ENCODE measurements around the gene TAPT1. TPM values are rescaled to one million over a fixed set of nuclear protein-coding genes. Genes with fewer than 3 reads are reported as not detected.

Gene TAPT1
- total RNA-seq, 2 experiments from 2014 or later, result 32.6 to 34.4 TPM

DNA sequence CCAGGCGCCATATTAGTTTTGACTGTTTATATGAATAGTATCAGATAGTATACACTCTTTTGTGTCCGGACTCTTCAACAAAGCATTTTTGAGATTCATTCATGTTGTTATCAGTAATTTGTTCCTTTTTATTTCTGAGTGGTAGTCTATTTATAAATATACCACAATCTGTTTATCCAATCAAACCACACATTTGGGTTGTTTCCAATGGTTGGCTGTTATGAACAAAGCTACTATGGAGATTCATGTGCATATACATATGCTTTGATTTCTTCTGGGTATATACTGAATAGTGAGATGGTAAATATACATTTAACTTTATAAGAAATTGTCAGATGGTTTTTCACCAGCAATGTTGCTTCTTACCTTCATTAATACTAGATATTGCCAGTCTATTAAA, 36.8 kb upstream of the TAPT1 start:
- CTCF ChIA-PET, result interaction anchor here (1.0 to 5.9 kb wide), 6 partner anchors 13 to 458 kb away, joined by 3 to 56 read pairs (median 10); no protein-coding TSS in a partner anchor
- Mint-ChIP-seq H3K27ac (no peak overlapping the region), H3K4me1 (peaks cover 27% of the 10 kb centered on the region), H3K4me3 (no peak overlapping the region), H3K27me3 (no peaks in the 10 kb centered on the region), H3K36me3 (ENCODE audit: low read depth) (peaks cover 1% of the 10 kb centered on the region), H3K9me3 (ENCODE audit: low read depth) (no peaks in the 10 kb centered on the region)
- intact Hi-C loops (cut with DNase I, micrococcal nuclease), result loop anchor here in 1 of 2 experiments (5.0 to 10.0 kb wide), 2 partner anchors 36 to 378 kb away; partner anchors contain the start of gene TAPT1
- ATAC-seq, result no peak
- DNase-seq, result no peak
- POLR2A ChIA-PET, result no interaction called here

DNA sequence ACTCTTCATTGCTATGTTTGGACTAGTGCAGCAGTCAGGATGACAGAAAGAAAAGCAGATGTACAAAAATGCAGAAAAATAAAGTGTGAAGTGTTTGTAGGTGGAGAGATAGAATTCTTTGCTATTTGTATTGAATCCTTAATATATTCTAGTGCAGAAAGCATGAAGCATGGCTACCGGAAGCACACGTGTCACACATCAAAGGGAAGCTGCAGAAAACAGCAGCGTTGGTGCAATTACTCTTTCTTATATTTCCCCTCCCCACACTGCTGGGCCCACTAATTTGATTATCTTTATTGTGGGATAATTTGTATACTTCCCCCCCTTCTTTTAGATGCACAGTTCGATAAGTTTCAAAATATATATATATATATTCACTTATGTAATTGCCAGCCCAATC, 35.9 kb upstream of the TAPT1 start:
- intact Hi-C loops (cut with DNase I, micrococcal nuclease), result loop anchor here in 1 of 2 experiments (5.0 to 10.0 kb wide), 2 partner anchors 35 to 377 kb away; partner anchors contain the start of gene TAPT1

DNA sequence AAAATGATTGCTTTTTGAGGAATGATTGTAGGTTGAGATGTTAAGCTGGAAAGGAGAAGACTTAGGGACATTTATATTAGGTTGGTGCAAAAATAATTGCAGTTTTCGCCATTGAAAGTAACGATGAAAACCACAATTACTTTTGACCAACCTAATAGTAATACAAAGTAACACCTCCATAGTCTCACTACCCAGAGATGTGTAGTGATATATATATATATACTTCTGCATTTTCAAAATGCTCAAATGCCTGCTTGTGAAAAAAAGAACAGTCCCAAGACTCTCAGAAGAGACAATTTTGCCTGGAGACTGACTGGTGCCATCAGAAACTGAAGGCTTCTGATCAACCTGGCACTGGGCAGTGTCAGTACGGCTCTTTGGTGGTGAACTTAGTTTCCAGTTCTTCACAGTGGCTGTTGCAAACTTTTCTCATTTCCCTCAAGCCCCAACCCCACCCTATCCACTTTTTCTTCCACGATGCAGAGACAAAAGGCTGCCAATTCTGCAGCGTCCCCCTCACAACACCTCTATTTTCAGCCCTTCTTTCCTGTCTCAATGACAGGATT, 35.1 kb upstream of the TAPT1 start:
- CTCF ChIA-PET, result no interaction called here
- no peak overlapping the region for H3K4me3 Mint-ChIP-seq
- POLR2A ChIA-PET, result no interaction called here

More for the DNA sequence above, 35.9 kb upstream of the TAPT1 start:
- Mint-ChIP-seq H3K27ac (no peak overlapping the region), H3K27me3 (no peaks in the 10 kb centered on the region), H3K4me1 (peaks cover 27% of the 10 kb centered on the region), H3K9me3 (ENCODE audit: low read depth) (no peaks in the 10 kb centered on the region), H3K36me3 (ENCODE audit: low read depth) (peaks cover 7% of the 10 kb centered on the region), H3K4me3 (no peak overlapping the region)
- POLR2A ChIA-PET, result no interaction called here
- CTCF ChIA-PET, result interaction anchor here (0.6 to 5.9 kb wide), 3 partner anchors 13 to 260 kb away, joined by 3 to 56 read pairs (median 3); no protein-coding TSS in a partner anchor
- DNase-seq (no peak), ATAC-seq (no peak)

DNA sequence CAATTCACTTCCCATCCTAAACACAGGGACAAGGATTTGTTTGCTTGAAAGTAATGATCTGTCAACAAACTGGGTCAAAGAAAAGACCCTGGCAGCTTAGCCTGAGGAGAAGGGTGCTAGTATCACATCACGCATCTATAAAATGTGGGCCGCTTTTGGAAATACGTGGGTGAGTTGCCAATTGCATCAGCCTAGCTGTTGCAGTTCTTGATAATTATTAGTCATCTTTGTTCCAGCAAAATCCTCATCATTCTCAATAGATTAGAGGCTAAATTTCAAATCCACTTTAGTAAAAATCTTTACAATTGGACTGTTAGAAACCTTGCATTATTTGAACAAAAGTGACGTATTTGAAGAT, 33.6 kb upstream of the TAPT1 start:
- intact Hi-C loops (cut with DNase I, micrococcal nuclease), result loop anchor here (1.0 to 10.0 kb wide), 3 partner anchors 33 to 375 kb away; partner anchors contain the start of gene TAPT1 (in 1 of the 2)
- ATAC-seq, result peak; percentile 81
- no peak overlapping the region for H3K4me3 Mint-ChIP-seq
- DNase-seq, result peak; percentile 64
- ChIA-PET CTCF (interaction anchor here (1.2 to 1.4 kb wide), 4 partner anchors 32 to 232 kb away, joined by 3 to 5 read pairs (median 4); no protein-coding TSS in a partner anchor), POLR2A (no interaction called here)
- H3K36me3 Mint-ChIP-seq (ENCODE audit: low read depth), result peaks cover 17% of the 10 kb centered on the region
- peaks cover 27% of the 10 kb centered on the region for H3K4me1 Mint-ChIP-seq
- peak overlapping the region; percentile 77 for H3K27ac Mint-ChIP-seq
- H3K9me3 Mint-ChIP-seq (ENCODE audit: low read depth), result no peaks in the 10 kb centered on the region
- no peaks in the 10 kb centered on the region for H3K27me3 Mint-ChIP-seq

More for the DNA sequence above, 35.1 kb upstream of the TAPT1 start:
- H3K36me3 Mint-ChIP-seq (ENCODE audit: low read depth), result peaks cover 10% of the 10 kb centered on the region
- H3K9me3 Mint-ChIP-seq (ENCODE audit: low read depth), result no peaks in the 10 kb centered on the region
- ATAC-seq (no peak), DNase-seq (no peak)
- intact Hi-C loops (cut with DNase I, micrococcal nuclease), result loop anchor here in 1 of 2 experiments (5.0 to 10.0 kb wide), 2 partner anchors 34 to 377 kb away; partner anchors contain the start of gene TAPT1
- H3K4me1 Mint-ChIP-seq, result peaks cover 27% of the 10 kb centered on the region
- peak overlapping the region; percentile 68 for H3K27ac Mint-ChIP-seq
- H3K27me3 Mint-ChIP-seq, result no peaks in the 10 kb centered on the region

DNA sequence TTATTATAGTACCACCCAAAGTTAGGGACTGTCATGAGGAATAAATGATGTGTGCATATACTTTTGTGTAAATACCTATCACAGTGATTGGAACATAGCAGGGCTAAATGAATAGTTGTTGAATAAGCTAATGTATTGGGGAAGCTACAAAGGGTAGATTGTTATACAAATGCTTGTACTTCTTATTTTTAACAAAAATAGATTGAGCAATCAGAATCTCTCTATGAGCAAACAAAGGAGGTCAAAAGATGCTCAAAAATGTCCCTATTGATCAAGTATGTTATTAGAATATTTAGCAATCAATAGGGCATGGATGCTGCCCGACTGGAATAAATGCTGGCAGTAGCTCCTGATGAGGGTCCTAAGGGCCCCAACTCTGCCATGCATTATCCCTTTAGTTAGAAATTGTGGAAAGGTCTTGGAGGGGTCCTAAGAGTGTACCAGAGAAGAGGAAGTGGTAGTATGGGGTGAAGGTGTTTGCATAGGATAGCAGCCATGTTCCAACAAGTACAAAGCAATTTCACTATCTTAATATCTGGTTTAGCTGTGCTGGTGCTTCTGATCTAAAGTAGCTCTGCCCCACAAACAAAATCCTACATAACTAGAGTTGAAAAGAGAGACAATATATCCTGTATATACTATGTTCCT, 33.1 kb upstream of the TAPT1 start:
- Mint-ChIP-seq H3K4me3 (no peak overlapping the region), H3K4me1 (peaks cover 27% of the 10 kb centered on the region), H3K27me3 (no peaks in the 10 kb centered on the region), H3K36me3 (ENCODE audit: low read depth) (peaks cover 17% of the 10 kb centered on the region), H3K27ac (peak overlapping the region; percentile 77), H3K9me3 (ENCODE audit: low read depth) (no peaks in the 10 kb centered on the region)
- intact Hi-C loops (cut with DNase I, micrococcal nuclease), result no loop called here
- peak; percentile 64 for ATAC-seq
- no peak for DNase-seq
- CTCF ChIA-PET, result interaction anchor here (1.0 to 1.4 kb wide), 5 partner anchors 11 to 231 kb away, joined by 3 to 5 read pairs (median 4); no protein-coding TSS in a partner anchor
- POLR2A ChIA-PET, result no interaction called here

DNA sequence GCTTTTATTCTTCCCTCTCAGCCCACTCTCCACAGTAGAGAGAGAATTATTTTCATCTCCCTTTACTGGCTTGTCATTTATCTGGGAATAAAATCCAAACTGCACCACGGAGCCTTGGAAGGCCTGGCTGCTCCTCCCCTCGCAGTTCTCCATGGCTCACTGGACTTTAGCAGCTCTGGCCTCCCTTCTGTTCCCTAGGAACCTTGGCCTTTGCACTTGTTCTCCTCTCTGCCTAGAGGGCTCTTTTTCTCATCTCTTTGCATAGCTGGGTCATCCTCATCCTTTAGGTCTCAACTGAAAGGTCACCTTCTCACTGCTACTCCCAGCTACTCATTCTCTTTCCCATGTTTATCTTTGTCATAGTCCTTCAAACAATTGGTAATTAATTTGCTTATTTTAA, 31.3 kb upstream of the TAPT1 start:
- no peak for ATAC-seq
- H3K9me3 Mint-ChIP-seq (ENCODE audit: low read depth), result no peaks in the 10 kb centered on the region

DNA sequence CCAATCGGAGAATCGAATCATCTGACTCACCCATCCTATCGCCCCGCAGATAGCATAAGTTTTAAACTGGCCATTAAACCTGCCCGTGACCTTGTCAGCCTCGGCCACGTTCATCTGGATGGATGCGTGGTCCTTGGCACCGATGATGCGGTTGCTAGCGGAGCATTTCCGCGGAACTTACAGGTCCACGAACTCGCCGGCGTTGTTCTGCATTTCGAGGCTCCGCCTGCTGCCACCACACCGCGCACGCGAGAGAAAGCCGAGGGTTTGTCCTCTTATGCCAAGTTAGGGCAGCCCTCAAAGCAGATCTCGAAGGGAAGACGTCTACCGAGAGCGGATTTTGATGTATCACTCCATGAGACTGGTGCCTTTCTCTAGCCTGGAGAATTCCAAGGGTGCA, 30.1 kb upstream of the TAPT1 start:
- H3K27ac Mint-ChIP-seq, result no peak overlapping the region
- ATAC-seq, result no peak
- H3K27me3 Mint-ChIP-seq, result no peaks in the 10 kb centered on the region
- DNase-seq, result no peak
- peaks cover 27% of the 10 kb centered on the region for H3K36me3 Mint-ChIP-seq (ENCODE audit: low read depth)
- H3K9me3 Mint-ChIP-seq (ENCODE audit: low read depth), result no peaks in the 10 kb centered on the region
- POLR2A ChIA-PET, result no interaction called here
- CTCF ChIA-PET, result no interaction called here
- intact Hi-C loops (cut with DNase I, micrococcal nuclease), result no loop called here
- H3K4me3 Mint-ChIP-seq, result no peak overlapping the region
- peaks cover 25% of the 10 kb centered on the region for H3K4me1 Mint-ChIP-seq

More for the DNA sequence above, 31.3 kb upstream of the TAPT1 start:
- POLR2A ChIA-PET, result no interaction called here
- H3K27ac Mint-ChIP-seq, result no peak overlapping the region
- H3K36me3 Mint-ChIP-seq (ENCODE audit: low read depth), result peaks cover 27% of the 10 kb centered on the region
- no peaks in the 10 kb centered on the region for H3K27me3 Mint-ChIP-seq
- DNase-seq, result no peak
- CTCF ChIA-PET, result interaction anchor here (0.7 kb wide), 1 partner anchor 225 kb away, joined by 4 read pairs; no protein-coding TSS in a partner anchor
- no peak overlapping the region for H3K4me3 Mint-ChIP-seq
- intact Hi-C loops (cut with DNase I, micrococcal nuclease), result no loop called here
- H3K4me1 Mint-ChIP-seq, result peaks cover 35% of the 10 kb centered on the region

DNA sequence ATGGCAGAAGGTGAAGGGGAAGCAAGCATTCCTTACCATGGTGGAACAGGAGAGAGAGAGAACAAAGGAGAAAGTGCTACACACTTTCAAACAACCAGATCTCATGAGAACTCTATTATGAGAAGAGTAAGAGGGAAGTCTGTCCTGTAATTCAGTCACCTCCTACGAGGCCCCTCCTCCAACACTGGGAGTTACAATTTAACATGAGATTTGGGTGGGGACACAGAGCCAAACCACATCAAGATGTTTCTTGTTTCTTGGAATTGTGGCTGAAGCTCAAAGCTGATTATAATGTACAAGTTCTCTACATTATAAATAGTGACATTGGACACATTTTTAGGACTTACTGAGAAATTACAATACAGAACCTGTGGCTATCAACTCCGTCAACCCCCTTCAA, 29.5 kb upstream of the TAPT1 start:
- Mint-ChIP-seq H3K4me1 (peaks cover 24% of the 10 kb centered on the region), H3K9me3 (ENCODE audit: low read depth) (no peaks in the 10 kb centered on the region), H3K36me3 (ENCODE audit: low read depth) (peaks cover 27% of the 10 kb centered on the region), H3K4me3 (no peak overlapping the region), H3K27ac (no peak overlapping the region), H3K27me3 (no peaks in the 10 kb centered on the region)
- ChIA-PET CTCF (no interaction called here), POLR2A (no interaction called here)
- DNase-seq (no peak), ATAC-seq (no peak)
- intact Hi-C loops (cut with DNase I, micrococcal nuclease), result no loop called here

DNA sequence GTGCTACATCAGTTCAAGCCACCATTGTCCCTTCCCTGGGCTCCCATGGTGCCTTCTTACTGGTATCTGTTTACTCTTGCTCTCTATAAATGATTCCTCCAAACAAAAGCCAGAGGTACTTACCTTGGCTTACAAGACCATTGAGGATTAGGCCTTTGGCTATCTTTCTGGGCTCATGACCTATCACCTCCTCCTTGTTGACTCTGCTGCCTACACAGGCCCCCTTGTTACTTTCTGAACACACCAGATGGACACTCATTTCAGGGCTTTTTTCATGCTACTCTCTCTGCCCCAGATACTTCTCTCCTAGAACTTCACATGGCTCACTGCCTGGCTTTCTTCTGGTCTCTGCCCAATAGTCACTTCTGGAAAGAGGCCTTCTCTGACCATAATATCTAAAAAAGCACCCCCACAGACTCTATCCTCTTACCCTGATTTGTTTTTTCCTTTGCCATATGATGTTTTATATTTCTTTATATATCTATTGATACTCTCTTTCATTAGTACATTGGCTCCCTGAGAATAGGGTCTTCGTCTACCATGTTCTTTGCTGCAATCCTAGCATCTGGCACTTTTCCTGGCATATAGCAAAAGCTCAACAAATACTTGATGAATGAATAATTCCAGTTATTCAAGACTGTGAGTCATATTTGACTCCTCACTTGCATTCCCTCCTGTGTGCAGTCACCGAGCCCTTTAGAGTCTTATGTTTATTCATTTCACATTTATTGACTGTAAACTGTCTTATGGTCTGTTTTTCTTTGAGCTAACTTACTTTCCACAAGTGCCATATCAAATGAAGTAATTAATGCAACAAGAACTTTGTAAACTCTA, 27.1 kb upstream of the TAPT1 start:
- ATAC-seq (peak; percentile 26), DNase-seq (no peak)
- Mint-ChIP-seq H3K4me1 (peaks cover 9% of the 10 kb centered on the region), H3K4me3 (no peak overlapping the region), H3K27me3 (no peaks in the 10 kb centered on the region), H3K9me3 (ENCODE audit: low read depth) (no peaks in the 10 kb centered on the region), H3K36me3 (ENCODE audit: low read depth) (peaks cover 28% of the 10 kb centered on the region), H3K27ac (no peak overlapping the region)
- intact Hi-C loops (cut with DNase I, micrococcal nuclease), result no loop called here
- ChIA-PET POLR2A (no interaction called here), CTCF (no interaction called here)

DNA sequence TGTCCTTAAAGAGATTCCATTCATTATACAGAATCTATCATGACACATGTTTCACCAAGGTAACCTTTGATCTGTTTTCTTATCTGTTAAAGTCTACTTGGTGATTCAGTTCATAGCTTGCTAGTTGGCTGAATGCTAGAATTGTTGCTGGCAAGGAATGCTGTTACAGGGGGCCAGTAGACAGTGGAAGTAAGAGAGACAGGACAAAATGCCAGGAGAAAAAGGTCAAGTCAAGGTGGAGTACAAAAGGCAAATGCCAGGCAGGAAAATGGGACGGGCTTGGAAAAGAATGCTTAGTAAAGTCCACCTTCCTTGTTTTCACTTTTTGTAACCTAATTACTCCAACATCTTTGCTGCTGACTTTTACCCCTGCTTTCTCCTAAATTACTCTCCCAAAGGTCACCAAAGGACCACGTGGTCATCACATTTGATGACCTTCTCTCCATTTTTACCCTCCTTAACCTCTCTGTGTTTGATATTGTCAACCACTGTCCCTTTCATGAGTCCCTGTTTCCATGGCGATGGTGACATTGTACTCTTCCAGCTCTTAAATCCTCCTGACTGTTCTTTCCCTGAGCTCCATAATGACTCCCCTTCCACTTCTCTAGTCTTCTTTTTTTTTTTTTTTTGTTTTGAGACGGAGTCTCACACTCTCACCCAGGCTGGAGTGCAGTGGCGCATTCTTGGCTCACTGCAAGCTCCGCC, 24.5 kb upstream of the TAPT1 start:
- CTCF ChIA-PET, result interaction anchor here (0.7 to 2.7 kb wide), 5 partner anchors 14 to 971 kb away, joined by 3 to 9 read pairs (median 6); no protein-coding TSS in a partner anchor
- H3K9me3 Mint-ChIP-seq (ENCODE audit: low read depth), result no peaks in the 10 kb centered on the region

DNA sequence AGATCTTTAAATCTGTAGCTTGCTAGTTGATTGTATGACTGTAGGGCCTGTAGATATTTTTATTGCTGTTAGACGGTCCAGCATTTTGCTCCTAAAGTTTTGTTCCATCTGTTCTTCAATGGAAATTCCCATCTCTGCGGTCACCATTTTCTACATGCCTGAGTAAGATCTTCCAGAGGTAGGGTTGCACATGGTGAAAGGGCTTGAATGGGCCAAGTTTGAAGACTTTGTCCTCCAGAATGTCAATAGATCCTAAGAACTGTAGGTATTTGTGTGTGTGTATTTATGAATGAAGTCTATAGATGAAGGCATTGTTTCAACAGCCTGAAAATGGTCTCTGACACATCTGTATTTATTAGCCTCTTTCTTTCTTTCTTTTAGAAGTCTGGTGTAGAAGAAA, 22.3 kb upstream of the TAPT1 start:
- H3K27ac Mint-ChIP-seq, result no peak overlapping the region
- peaks cover 3% of the 10 kb centered on the region for H3K4me1 Mint-ChIP-seq
- ChIA-PET POLR2A (no interaction called here), CTCF (interaction anchor here (0.8 to 2.7 kb wide), 2 partner anchors 10 to 13 kb away, joined by 4 to 8 read pairs; no protein-coding TSS in a partner anchor)
- no peaks in the 10 kb centered on the region for H3K9me3 Mint-ChIP-seq (ENCODE audit: low read depth)
- intact Hi-C loops (cut with DNase I, micrococcal nuclease), result no loop called here
- peaks cover 10% of the 10 kb centered on the region for H3K36me3 Mint-ChIP-seq (ENCODE audit: low read depth)
- H3K4me3 Mint-ChIP-seq, result no peak overlapping the region
- H3K27me3 Mint-ChIP-seq, result no peaks in the 10 kb centered on the region
- ATAC-seq (no peak), DNase-seq (no peak)

More for the DNA sequence above, 24.5 kb upstream of the TAPT1 start:
- H3K36me3 Mint-ChIP-seq (ENCODE audit: low read depth), result peaks cover 18% of the 10 kb centered on the region
- ATAC-seq (no peak), DNase-seq (no peak)
- POLR2A ChIA-PET, result no interaction called here
- no peak overlapping the region for H3K4me3 Mint-ChIP-seq
- intact Hi-C loops (cut with DNase I, micrococcal nuclease), result no loop called here
- no peaks in the 10 kb centered on the region for H3K27me3 Mint-ChIP-seq
- H3K27ac Mint-ChIP-seq, result no peak overlapping the region
- H3K4me1 Mint-ChIP-seq, result peaks cover 9% of the 10 kb centered on the region
